OCI-LY1 (cell line): ENCODE results near the gene MMAB.

Experiments
- H2AFZ ChIP-seq: fragments of 200-600 bp; sonication (generic), shearing (Covaris generic); 2 replicates; pipeline ENCODE4 v1.6.0; 2014; ENCODE audit warnings: antibody characterized with exemption, mild to moderate bottlenecking, low read length
- H3F3A ChIP-seq: fragments of 200-600 bp; sonication (generic), shearing (Covaris generic); 2 replicates; pipeline ENCODE4 v1.6.0; 2014; ENCODE audit warnings: mild to moderate bottlenecking, antibody characterized with exemption, low read length, moderate library complexity; ENCODE audit not compliant: insufficient read depth
- H3K27ac ChIP-seq: fragments of 200-600 bp; sonication (generic); 2 replicates; pipeline ENCODE4 v1.5.1; 2014; ENCODE audit warnings: low read length, mixed run types, mild to moderate bottlenecking, low read depth; ENCODE audit not compliant: poor library complexity, severe bottlenecking
- H3K27me3 ChIP-seq: fragments of 200-600 bp; sonication (generic); 2 replicates; pipeline ENCODE4 v1.6.0; 2014; ENCODE audit warnings: antibody characterized with exemption, mild to moderate bottlenecking, low read length, moderate library complexity; ENCODE audit not compliant: insufficient read depth
- H3K36me3 ChIP-seq: fragments of 200-600 bp; sonication (generic); 2 replicates; pipeline ENCODE4 v1.6.1; 2014; ENCODE audit warnings: mild to moderate bottlenecking, antibody characterized with exemption, low read length, moderate library complexity, mixed read lengths; ENCODE audit not compliant: insufficient read depth
- H3K4me1 ChIP-seq: fragments of 200-600 bp; sonication (generic); 2 replicates; pipeline ENCODE4 v1.5.1; 2014; ENCODE audit warnings: mild to moderate bottlenecking, low read length, moderate library complexity; ENCODE audit not compliant: insufficient read depth, severe bottlenecking
- H3K4me2 ChIP-seq: fragments of 200-600 bp; sonication (generic), shearing (Covaris generic); 2 replicates; pipeline ENCODE4 v1.6.1; 2014; ENCODE audit warnings: low read length
- H3K4me3 ChIP-seq: fragments of 200-600 bp; sonication (generic); 2 replicates; pipeline ENCODE4 v1.5.1; 2014; ENCODE audit warnings: low read length, low read depth, mild to moderate bottlenecking, mixed read lengths; ENCODE audit not compliant: poor library complexity, severe bottlenecking
- H3K79me2 ChIP-seq: fragments of 200-600 bp; shearing (Covaris generic); 2 replicates; pipeline ENCODE4 v1.6.1; 2016; ENCODE audit warnings: mixed run types, low read length, mixed read lengths; ENCODE audit not compliant: insufficient read depth
- H3K9ac ChIP-seq: fragments of 200-600 bp; sonication (generic), shearing (Covaris generic); 2 replicates; pipeline ENCODE4 v1.6.1; 2014; ENCODE audit warnings: mild to moderate bottlenecking, low read length, mixed read lengths
- H3K9me2 ChIP-seq: fragments of 200-600 bp; sonication (generic), shearing (Covaris generic); 2 replicates; pipeline ENCODE4 v1.6.1; 2014; ENCODE audit warnings: low read depth, mild to moderate bottlenecking, low read length, mixed read lengths
- H3K9me3 ChIP-seq: fragments of 200-600 bp; shearing (Covaris generic); 2 replicates; pipeline ENCODE4 v1.6.1; 2014; ENCODE audit warnings: low read length, mixed read lengths
- H4K20me1 ChIP-seq: fragments of 200-600 bp; sonication (generic), shearing (Covaris generic); 2 replicates; pipeline ENCODE4 v1.6.0; 2016; ENCODE audit warnings: mild to moderate bottlenecking, low read length; ENCODE audit not compliant: insufficient read depth
- CTCF ChIP-seq: fragments of 200-600 bp; sonication (generic), shearing (Covaris generic); IDR thresholded peaks from 2 replicates; pipeline ENCODE4 v1.5.1; 2017; ENCODE audit warnings: mild to moderate bottlenecking, antibody characterized with exemption, low read length, moderate library complexity, mixed read lengths
- EZH2 ChIP-seq: fragments of 200-600 bp; sonication (generic), shearing (Covaris generic); IDR thresholded peaks from 2 replicates; pipeline ENCODE4 v1.8.0; 2017; ENCODE audit warnings: borderline replicate concordance, mixed run types, mild to moderate bottlenecking, antibody characterized with exemption, low read length, moderate library complexity, mixed read lengths

Gene MMAB

GRCh38 chr12:109612003-109612402 lies 38.7 kb upstream of the MMAB start:
- Histone ChIP-seq H3K4me1 (no peaks in the 10 kb centered on the region), H3K27ac (no peak overlapping the region), H2AFZ (no peak overlapping the region), H4K20me1 (no peaks in the 10 kb centered on the region), H3K9me2 (no peaks in the 10 kb centered on the region), H3K36me3 (no peaks in the 10 kb centered on the region), H3K4me2 (no peak overlapping the region), H3K9ac (no peak overlapping the region), H3K9me3 (no peaks in the 10 kb centered on the region), H3K27me3 (no peaks in the 10 kb centered on the region), H3K79me2 (no peaks in the 10 kb centered on the region), H3K4me3 (no peak overlapping the region), H3F3A (no peaks in the 10 kb centered on the region)
- TF ChIP-seq EZH2 (no peak), CTCF (no peak)

- no peak overlapping the region for H3K4me3 ChIP-seq
- H4K20me1 ChIP-seq = no peaks in the 10 kb centered on the region
- H3K9me3 ChIP-seq = no peaks in the 10 kb centered on the region
- H3K36me3 ChIP-seq = no peaks in the 10 kb centered on the region
- no peak overlapping the region for H3K27ac ChIP-seq
- no peak overlapping the region for H2AFZ ChIP-seq
- no peaks in the 10 kb centered on the region for H3K4me1 ChIP-seq
- no peak overlapping the region for H3K4me2 ChIP-seq
- no peaks in the 10 kb centered on the region for H3K79me2 ChIP-seq
- H3K9ac ChIP-seq = no peak overlapping the region
- no peaks in the 10 kb centered on the region for H3K9me2 ChIP-seq
- H3K27me3 ChIP-seq = no peaks in the 10 kb centered on the region
- TF ChIP-seq EZH2 = no peak
- no peak for TF ChIP-seq CTCF
- no peaks in the 10 kb centered on the region for H3F3A ChIP-seq
Measured at GRCh38 chr12:109611223-109611622, 37.9 kb upstream of the MMAB start.

- Histone ChIP-seq H3K36me3 (no peaks in the 10 kb centered on the region), H3K4me2 (no peak overlapping the region), H3K79me2 (no peaks in the 10 kb centered on the region), H2AFZ (no peak overlapping the region), H3K4me3 (no peak overlapping the region), H3K4me1 (no peaks in the 10 kb centered on the region), H3K9me2 (no peaks in the 10 kb centered on the region), H3K9me3 (no peaks in the 10 kb centered on the region), H4K20me1 (no peaks in the 10 kb centered on the region), H3K9ac (no peak overlapping the region), H3F3A (no peaks in the 10 kb centered on the region), H3K27ac (no peak overlapping the region), H3K27me3 (no peaks in the 10 kb centered on the region)
- no peak for TF ChIP-seq CTCF
- no peak for TF ChIP-seq EZH2
Measured at GRCh38 chr12:109610523-109610922, 37.2 kb upstream of the MMAB start.
